HepG2 (cell line): ENCODE data around the gene SLC38A2. TPM values are rescaled to one million over a fixed set of nuclear protein-coding genes. Genes with fewer than 3 reads are reported as not detected.

Experiments used
- ATF1 ChIP-seq: IDR thresholded peaks from 2 replicates; pipeline ENCODE4 v1.6.1; 2016; ENCODE audit warnings: mild to moderate bottlenecking, control low read depth
- ATF2 ChIP-seq: sonication (generic); formaldehyde crosslinking; IDR thresholded peaks from 2 replicates; pipeline ENCODE4 v1.4.0; 2020; ENCODE audit warnings: missing genetic modification reagents
- CBFB ChIP-seq: sonication (generic); formaldehyde crosslinking; IDR thresholded peaks from 2 replicates; pipeline ENCODE4 v1.4.0; 2020; ENCODE audit warnings: missing genetic modification reagents
- CHD2 ChIP-seq: IDR thresholded peaks from 2 replicates; pipeline ENCODE4 v1.6.1; 2011; ENCODE audit warnings: low read depth, low read length, improper control_type of control experiment
- CREB1 ChIP-seq, 2 experiments: fragments of 450-650 bp in 1 of 2; IDR thresholded peaks; 2 replicates each; pipeline ENCODE4 v1.6.1; 2016 to 2017; ENCODE audit warnings: control low read depth in 1 of 2, mild to moderate bottlenecking in 1 of 2, missing compliant biosample characterization in 1 of 2, missing genetic modification characterization in 1 of 2
- ELF1 ChIP-seq: sonication (generic); formaldehyde crosslinking; IDR thresholded peaks from 2 replicates; pipeline ENCODE4 v1.4.0; 2020; ENCODE audit warnings: missing genetic modification reagents
- ERF ChIP-seq: IDR thresholded peaks from 2 replicates; pipeline ENCODE4 v1.6.1; 2018; ENCODE audit warnings: missing biosample characterization, missing genetic modification reagents
- HNRNPH1 ChIP-seq: fragments of 200-400 bp; formaldehyde crosslinking; optimal IDR thresholded peaks from 2 replicates; pipeline ENCODE3; 2017; ENCODE audit warnings: mild to moderate bottlenecking, low read depth, low read length
- NFIC ChIP-seq: IDR thresholded peaks from 2 replicates; pipeline ENCODE4 v1.6.1; 2012; ENCODE audit warnings: mild to moderate bottlenecking, low read length, inconsistent platforms
- PPARG ChIP-seq: conservative IDR thresholded peaks from 2 replicates; pipeline ENCODE4 v1.6.1; 2016; ENCODE audit warnings: missing biosample characterization, missing genetic modification reagents
- REXO4 ChIP-seq: sonication (generic); formaldehyde crosslinking; IDR thresholded peaks from 2 replicates; pipeline ENCODE4 v1.8.0; 2022; ENCODE audit warnings: missing genetic modification reagents, mild to moderate bottlenecking, borderline replicate concordance
- SMAD3 ChIP-seq: sonication (generic); formaldehyde crosslinking; IDR thresholded peaks from 2 replicates; pipeline ENCODE4 v1.4.0; 2020; ENCODE audit warnings: missing genetic modification reagents
- THAP11 ChIP-seq: IDR thresholded peaks from 2 replicates; pipeline ENCODE4 v1.6.1; 2016; ENCODE audit warnings: missing biosample characterization, missing genetic modification reagents
- ZNF234 ChIP-seq: sonication (generic); formaldehyde crosslinking; conservative IDR thresholded peaks from 2 replicates; pipeline ENCODE4 v1.5.1; 2020; ENCODE audit warnings: mild to moderate bottlenecking, missing genetic modification reagents
- ZNF317 ChIP-seq: sonication (generic); formaldehyde crosslinking; IDR thresholded peaks from 2 replicates; pipeline ENCODE4 v1.5.0; 2020; ENCODE audit warnings: mild to moderate bottlenecking, missing genetic modification reagents
- ZNF354B ChIP-seq: sonication (generic); formaldehyde crosslinking; IDR thresholded peaks from 2 replicates; pipeline ENCODE4 v1.8.0; 2022; ENCODE audit warnings: mild to moderate bottlenecking, missing genetic modification reagents
- ZNF782 ChIP-seq: sonication (generic); formaldehyde crosslinking; IDR thresholded peaks from 2 replicates; pipeline ENCODE4 v1.4.0; 2020; ENCODE audit warnings: missing genetic modification reagents, mild to moderate bottlenecking, borderline replicate concordance
- ZNF891 ChIP-seq: sonication (generic); formaldehyde crosslinking; IDR thresholded peaks from 2 replicates; pipeline ENCODE4 v1.5.0; 2020; ENCODE audit warnings: mild to moderate bottlenecking, missing genetic modification reagents
- ZSCAN22 ChIP-seq: sonication (generic); formaldehyde crosslinking; IDR thresholded peaks from 2 replicates; pipeline ENCODE4 v1.4.0; 2020; ENCODE audit warnings: mild to moderate bottlenecking, missing genetic modification reagents
- polyA plus RNA-seq, 8 experiments: library from polyadenylated mRNA; depleted of rRNA in 3 of 8; stranded (reverse) in 7 of 8; unstranded in 1 of 8; fragments of >200 nt; fragmentation: Illumina TruSeq in 4 of 8; extraction: Trizol in 4 of 8; gene quantifications; 2 replicates each; pipeline versions ENCODE4 v1.2.1 to v1.2.3, GENCODE V29; 2011 to 2016; ENCODE audit warnings: low read depth in 4 of 8, missing spikeins in 1 of 8, mixed read lengths in 1 of 8; ENCODE audit not compliant: insufficient read depth in 1 of 8
- total RNA-seq, 5 experiments: library from RNA; depleted of rRNA; stranded (reverse); fragments of >200 nt; fragmentation: Illumina TruSeq; extraction: Trizol; gene quantifications; 2 replicates each; pipeline ENCODE4 v1.2.3, GENCODE V29; 2016; ENCODE audit warnings: low read depth in 1 of 5
- TF ChIP-seq, protein P1 (sequence below): sonication (generic); formaldehyde crosslinking; IDR thresholded peaks from 2 replicates; pipeline ENCODE4 v1.5.1; 2020; ENCODE audit warnings: mild to moderate bottlenecking, missing genetic modification reagents, moderate library complexity
- TF ChIP-seq, protein P2 (sequence below): sonication (generic); formaldehyde crosslinking; IDR thresholded peaks from 2 replicates; pipeline ENCODE4 v1.8.0; 2022; ENCODE audit warnings: mild to moderate bottlenecking, missing genetic modification reagents
- TF ChIP-seq, protein P3 (sequence below): sonication (generic); formaldehyde crosslinking; IDR thresholded peaks from 2 replicates; pipeline ENCODE4 v1.8.0; 2022; ENCODE audit warnings: missing genetic modification reagents, mild to moderate bottlenecking, borderline replicate concordance

SLC38A2 gene
- total and polyA plus RNA-seq, 2 of the 13 experiments (the other 11 are each of a cell fraction or from before 2014, with no cell fraction given): 368 to 880 TPM

- TF ChIP-seq ATF2 (CRISPR knock-in tag) (peak; percentile 20), ZNF317 (CRISPR knock-in tag) (peak; percentile 62; the same call in 1 of the 2 replicates), ELF1 (CRISPR knock-in tag) (peak; percentile 29; the same call in 1 of the 2 replicates), CHD2 (0 out of 2 replicates have a peak, but pooled peaks have one; percentile 65), REXO4 (CRISPR knock-in tag) (no peak), ATF1 (CRISPR knock-in tag) (peak; percentile 60; the same call in 1 of the 2 replicates), NFIC (peak; percentile 45; the same call in 1 of the 2 replicates), SMAD3 (CRISPR knock-in tag) (peak; percentile 32; the same call in 1 of the 2 replicates), ZNF354B (CRISPR knock-in tag) (no peak), ZNF782 (CRISPR knock-in tag) (peak; percentile 89), ZNF234 (CRISPR knock-in tag) (no peak), THAP11 (CRISPR knock-in tag) (peak; percentile 19; the same call in 1 of the 2 replicates), ZSCAN22 (CRISPR knock-in tag) (no peak), ZNF891 (0 out of 2 replicates have a peak, but pooled peaks have one; percentile 49), HNRNPH1 (peak; percentile 29), CREB1 (IDR thresholded peaks at IDR 0.05) (peak; percentile 43; the same call in 1 of the 2 replicates), CREB1 (CRISPR knock-in tag; IDR thresholded peaks at IDR 0.05) (no peak), ERF (CRISPR knock-in tag) (peak; percentile 74; the same call in 1 of the 2 replicates), PPARG (CRISPR knock-in tag) (0 out of 2 replicates have a peak, but pooled peaks have one; percentile 44), CBFB (CRISPR knock-in tag) (no peak)
- TF ChIP-seq, protein P1, sequence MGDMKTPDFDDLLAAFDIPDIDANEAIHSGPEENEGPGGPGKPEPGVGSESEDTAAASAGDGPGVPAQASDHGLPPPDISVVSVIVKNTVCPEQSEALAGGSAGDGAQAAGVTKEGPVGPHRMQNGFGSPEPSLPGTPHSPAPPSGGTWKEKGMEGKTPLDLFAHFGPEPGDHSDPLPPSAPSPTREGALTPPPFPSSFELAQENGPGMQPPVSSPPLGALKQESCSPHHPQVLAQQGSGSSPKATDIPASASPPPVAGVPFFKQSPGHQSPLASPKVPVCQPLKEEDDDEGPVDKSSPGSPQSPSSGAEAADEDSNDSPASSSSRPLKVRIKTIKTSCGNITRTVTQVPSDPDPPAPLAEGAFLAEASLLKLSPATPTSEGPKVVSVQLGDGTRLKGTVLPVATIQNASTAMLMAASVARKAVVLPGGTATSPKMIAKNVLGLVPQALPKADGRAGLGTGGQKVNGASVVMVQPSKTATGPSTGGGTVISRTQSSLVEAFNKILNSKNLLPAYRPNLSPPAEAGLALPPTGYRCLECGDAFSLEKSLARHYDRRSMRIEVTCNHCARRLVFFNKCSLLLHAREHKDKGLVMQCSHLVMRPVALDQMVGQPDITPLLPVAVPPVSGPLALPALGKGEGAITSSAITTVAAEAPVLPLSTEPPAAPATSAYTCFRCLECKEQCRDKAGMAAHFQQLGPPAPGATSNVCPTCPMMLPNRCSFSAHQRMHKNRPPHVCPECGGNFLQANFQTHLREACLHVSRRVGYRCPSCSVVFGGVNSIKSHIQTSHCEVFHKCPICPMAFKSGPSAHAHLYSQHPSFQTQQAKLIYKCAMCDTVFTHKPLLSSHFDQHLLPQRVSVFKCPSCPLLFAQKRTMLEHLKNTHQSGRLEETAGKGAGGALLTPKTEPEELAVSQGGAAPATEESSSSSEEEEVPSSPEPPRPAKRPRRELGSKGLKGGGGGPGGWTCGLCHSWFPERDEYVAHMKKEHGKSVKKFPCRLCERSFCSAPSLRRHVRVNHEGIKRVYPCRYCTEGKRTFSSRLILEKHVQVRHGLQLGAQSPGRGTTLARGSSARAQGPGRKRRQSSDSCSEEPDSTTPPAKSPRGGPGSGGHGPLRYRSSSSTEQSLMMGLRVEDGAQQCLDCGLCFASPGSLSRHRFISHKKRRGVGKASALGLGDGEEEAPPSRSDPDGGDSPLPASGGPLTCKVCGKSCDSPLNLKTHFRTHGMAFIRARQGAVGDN (CRISPR knock-in tag): peak; percentile 82
- TF ChIP-seq, protein P2, sequence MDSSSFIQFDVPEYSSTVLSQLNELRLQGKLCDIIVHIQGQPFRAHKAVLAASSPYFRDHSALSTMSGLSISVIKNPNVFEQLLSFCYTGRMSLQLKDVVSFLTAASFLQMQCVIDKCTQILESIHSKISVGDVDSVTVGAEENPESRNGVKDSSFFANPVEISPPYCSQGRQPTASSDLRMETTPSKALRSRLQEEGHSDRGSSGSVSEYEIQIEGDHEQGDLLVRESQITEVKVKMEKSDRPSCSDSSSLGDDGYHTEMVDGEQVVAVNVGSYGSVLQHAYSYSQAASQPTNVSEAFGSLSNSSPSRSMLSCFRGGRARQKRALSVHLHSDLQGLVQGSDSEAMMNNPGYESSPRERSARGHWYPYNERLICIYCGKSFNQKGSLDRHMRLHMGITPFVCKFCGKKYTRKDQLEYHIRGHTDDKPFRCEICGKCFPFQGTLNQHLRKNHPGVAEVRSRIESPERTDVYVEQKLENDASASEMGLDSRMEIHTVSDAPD (CRISPR knock-in tag): peak; percentile 74; the same call in 1 of the 2 replicates
- TF ChIP-seq, protein P3, sequence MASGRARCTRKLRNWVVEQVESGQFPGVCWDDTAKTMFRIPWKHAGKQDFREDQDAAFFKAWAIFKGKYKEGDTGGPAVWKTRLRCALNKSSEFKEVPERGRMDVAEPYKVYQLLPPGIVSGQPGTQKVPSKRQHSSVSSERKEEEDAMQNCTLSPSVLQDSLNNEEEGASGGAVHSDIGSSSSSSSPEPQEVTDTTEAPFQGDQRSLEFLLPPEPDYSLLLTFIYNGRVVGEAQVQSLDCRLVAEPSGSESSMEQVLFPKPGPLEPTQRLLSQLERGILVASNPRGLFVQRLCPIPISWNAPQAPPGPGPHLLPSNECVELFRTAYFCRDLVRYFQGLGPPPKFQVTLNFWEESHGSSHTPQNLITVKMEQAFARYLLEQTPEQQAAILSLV (CRISPR knock-in tag): peak; percentile 79; the same call in 1 of the 2 replicates
Observed at GRCh38 chr12:46383654-46384450, 11.3 kb upstream of the SLC38A2 start (continued).
